ENCODE data around the gene RCN1.
A peak's percentile ranks its signal among the peaks of the same experiment; 100 is the strongest.

- TF ChIP-seq CTCF (IDR thresholded peaks at IDR 0.05; ENCODE audit: extremely low read depth in 1 of 2, insufficient read depth in 1 of 2, low read depth in 1 of 2, low read length in 2 of 2) (no peak), POLR2A (IDR thresholded peaks at IDR 0.05; ENCODE audit: low read depth, low read length) (no peak), POLR2AphosphoS5 (IDR thresholded peaks at IDR 0.05; ENCODE audit: insufficient read depth, low read depth, low read length) (no peak), MYC (IDR thresholded peaks at IDR 0.05; ENCODE audit: low read depth, low read length) (no peak), MAX (IDR thresholded peaks at IDR 0.05; ENCODE audit: insufficient read depth, insufficient read length) (peak; percentile 30), GATA2 (IDR thresholded peaks at IDR 0.05; ENCODE audit: insufficient read depth, insufficient read length, low read depth, low read length) (no peak)
Measured at GRCh38 chr11:32087597-32087996, 3.3 kb upstream of the RCN1 start.
